GM23338 (cell line): Measurements from ENCODE around the gene WDR70. TPM values are rescaled to one million over a fixed set of nuclear protein-coding genes. Genes with fewer than 3 reads are reported as not detected.

ENCODE experiments used
- ATAC-seq: fragments of 200-7000 bp; cut with Tn5 transposase; 3 replicates; pipeline ENCODE4 v1.9.1; 2020
- DNase-seq: peaks from one replicate; pipeline ENCODE4 v3.0.0-alpha.2; 2015; ENCODE audit warnings: low spot score
- H2AFZ ChIP-seq: fragments of 200-600 bp; sonication (generic); 2 replicates; pipeline ENCODE4 v1.8.0; 2016; ENCODE audit warnings: antibody characterized with exemption, mild to moderate bottlenecking, moderate library complexity
- H3F3A ChIP-seq: fragments of 200-600 bp; sonication (generic); replicated peaks from 2 replicates; pipeline ENCODE4 v1.8.0; 2017; ENCODE audit warnings: antibody characterized with exemption, mixed run types, low read depth
- H3K27ac ChIP-seq: fragments of 200-600 bp; sonication (generic); 2 replicates; pipeline ENCODE4 v1.6.1; 2016; ENCODE audit warnings: low read depth
- H3K27me3 ChIP-seq: fragments of 200-600 bp; sonication (generic); 2 replicates; pipeline ENCODE4 v1.8.0; 2016; ENCODE audit warnings: mild to moderate bottlenecking, mixed run types, moderate library complexity; ENCODE audit not compliant: insufficient read depth
- H3K36me3 ChIP-seq: fragments of 200-600 bp; sonication (generic); 2 replicates; pipeline ENCODE4 v1.8.0; 2016; ENCODE audit warnings: mild to moderate bottlenecking; ENCODE audit not compliant: insufficient read depth
- H3K4me1 ChIP-seq: fragments of 200-600 bp; sonication (generic); 2 replicates; pipeline ENCODE4 v1.8.0; 2016; ENCODE audit warnings: mild to moderate bottlenecking, moderate library complexity; ENCODE audit not compliant: insufficient read depth
- H3K4me2 ChIP-seq: fragments of 200-600 bp; sonication (generic); 2 replicates; pipeline ENCODE4 v1.7.1; 2017; ENCODE audit warnings: mixed run types
- H3K4me3 ChIP-seq: fragments of 200-600 bp; sonication (generic); 2 replicates; pipeline ENCODE4 v1.6.1; 2016; ENCODE audit warnings: mixed run types
- H3K79me2 ChIP-seq: fragments of 200-600 bp; sonication (generic); replicated peaks from 2 replicates; pipeline ENCODE4 v1.8.0; 2017; ENCODE audit warnings: mild to moderate bottlenecking; ENCODE audit not compliant: insufficient read depth
- H3K9me2 ChIP-seq: fragments of 200-600 bp; sonication (generic); 2 replicates; pipeline ENCODE4 v1.8.0; 2017; ENCODE audit not compliant: insufficient read depth
- H4K20me1 ChIP-seq: fragments of 200-600 bp; sonication (generic); replicated peaks from 2 replicates; pipeline ENCODE4 v1.8.0; 2017; ENCODE audit warnings: mild to moderate bottlenecking; ENCODE audit not compliant: insufficient read depth
- H3K27ac Mint-ChIP-seq: 2 replicates; pipeline ENCODE4 v1.8.0; 2020; ENCODE audit warnings: inconsistent platforms, mild to moderate bottlenecking, moderate library complexity, mixed read lengths
- H3K27me3 Mint-ChIP-seq: 3 replicates; pipeline ENCODE4 v1.8.0; 2022; ENCODE audit warnings: low read depth, mild to moderate bottlenecking, moderate library complexity, mixed read lengths, inconsistent platforms; ENCODE audit not compliant: insufficient read depth, poor library complexity
- H3K36me3 Mint-ChIP-seq: 3 replicates; pipeline ENCODE4 v1.8.0; 2021; ENCODE audit warnings: low read depth, mild to moderate bottlenecking, inconsistent platforms, moderate library complexity, mixed read lengths
- H3K4me1 Mint-ChIP-seq: 3 replicates; pipeline ENCODE4 v1.8.0; 2020; ENCODE audit warnings: mild to moderate bottlenecking, inconsistent platforms, mixed read lengths
- H3K4me3 Mint-ChIP-seq: 3 replicates; pipeline ENCODE4 v1.8.0; 2021; ENCODE audit warnings: moderate library complexity, mild to moderate bottlenecking, inconsistent platforms, mixed read lengths
- H3K9me3 Mint-ChIP-seq: 3 replicates; pipeline ENCODE4 v1.8.0; 2020; ENCODE audit warnings: moderate library complexity, mild to moderate bottlenecking, inconsistent platforms, mixed read lengths
- CREB1 ChIP-seq: fragments of 250-450 bp; sonication (Bioruptor Pico); IDR thresholded peaks from 2 replicates; pipeline ENCODE4 v1.5.0; 2020; ENCODE audit warnings: low read depth, mild to moderate bottlenecking, moderate library complexity
- EZH2 ChIP-seq: fragments of 200-600 bp; sonication (generic); IDR thresholded peaks from one replicate; pipeline ENCODE4 v1.8.0; 2017; ENCODE audit warnings: antibody characterized with exemption, mild to moderate bottlenecking, low read depth; ENCODE audit not compliant: unreplicated experiment
- EZH2phosphoT487 ChIP-seq: fragments of 200-600 bp; sonication (generic); IDR thresholded peaks from one replicate; pipeline ENCODE4 v1.8.1; 2018; ENCODE audit warnings: antibody characterized with exemption; ENCODE audit not compliant: unreplicated experiment
- JUNB ChIP-seq: IDR thresholded peaks from one replicate; pipeline ENCODE4 v1.6.1; 2016; ENCODE audit warnings: antibody characterized with exemption; ENCODE audit not compliant: unreplicated experiment
- NANOG ChIP-seq: IDR thresholded peaks from 2 replicates; pipeline ENCODE4 v1.6.1; 2016; ENCODE audit warnings: antibody characterized with exemption, borderline replicate concordance
- POLR2AphosphoS5 ChIP-seq: IDR thresholded peaks from 2 replicates; pipeline ENCODE4 v1.6.1; 2016; ENCODE audit warnings: antibody characterized with exemption, low read depth
- STAT1 ChIP-seq: IDR thresholded peaks from one replicate; pipeline ENCODE4 v1.6.1; 2016; ENCODE audit warnings: antibody characterized with exemption; ENCODE audit not compliant: unreplicated experiment
- ZNF114 ChIP-seq: fragments of 250-450 bp; sonication (Bioruptor Pico); IDR thresholded peaks from 2 replicates; pipeline ENCODE4 v1.5.0; 2020; ENCODE audit warnings: mild to moderate bottlenecking, moderate library complexity
- ZNF331 ChIP-seq: fragments of 250-450 bp; sonication (Bioruptor Pico); IDR thresholded peaks from 2 replicates; pipeline ENCODE4 v1.5.0; 2020; ENCODE audit warnings: low read depth, mild to moderate bottlenecking, moderate library complexity
- ZNF462 ChIP-seq: fragments of 250-450 bp; sonication (Bioruptor Pico); IDR thresholded peaks from 2 replicates; pipeline ENCODE4 v1.5.0; 2020; ENCODE audit warnings: mild to moderate bottlenecking, moderate library complexity
- polyA plus RNA-seq: library from polyadenylated mRNA; unstranded; fragments of >200 nt; fragmentation: Nextera tagmentation; extraction: Ambion mirVana; gene quantifications from 2 replicates; pipeline ENCODE4 v1.2.1, GENCODE V29; 2016
- total RNA-seq: library from RNA; depleted of rRNA; stranded (reverse); fragments of >200 nt; shearing (Covaris generic); gene quantifications from 2 replicates; pipeline ENCODE4 v1.2.3, GENCODE V29; 2014
- TF ChIP-seq, protein P1 (sequence below), 2 experiments: fragments of 200-600 bp in 1 of 2; sonication (generic) in 1 of 2; conservative IDR thresholded peaks; 2 replicates each; pipeline versions ENCODE4 v1.5.1 to v1.6.1; 2016 to 2017; ENCODE audit warnings: antibody characterized with exemption in 2 of 2, low read depth in 2 of 2, mild to moderate bottlenecking in 2 of 2, moderate library complexity in 1 of 2
- TF ChIP-seq, protein P2 (sequence below): IDR thresholded peaks from one replicate; pipeline ENCODE4 v1.6.1; 2018; ENCODE audit warnings: antibody characterized with exemption; ENCODE audit not compliant: unreplicated experiment
- TF ChIP-seq, protein P3 (sequence below): IDR thresholded peaks from 2 replicates; pipeline ENCODE4 v1.6.1; 2016; ENCODE audit warnings: antibody characterized with exemption

WDR70 gene
- total and polyA plus RNA-seq, 2 experiments from 2014 or later: 34.9 to 86.7 TPM

DNA sequence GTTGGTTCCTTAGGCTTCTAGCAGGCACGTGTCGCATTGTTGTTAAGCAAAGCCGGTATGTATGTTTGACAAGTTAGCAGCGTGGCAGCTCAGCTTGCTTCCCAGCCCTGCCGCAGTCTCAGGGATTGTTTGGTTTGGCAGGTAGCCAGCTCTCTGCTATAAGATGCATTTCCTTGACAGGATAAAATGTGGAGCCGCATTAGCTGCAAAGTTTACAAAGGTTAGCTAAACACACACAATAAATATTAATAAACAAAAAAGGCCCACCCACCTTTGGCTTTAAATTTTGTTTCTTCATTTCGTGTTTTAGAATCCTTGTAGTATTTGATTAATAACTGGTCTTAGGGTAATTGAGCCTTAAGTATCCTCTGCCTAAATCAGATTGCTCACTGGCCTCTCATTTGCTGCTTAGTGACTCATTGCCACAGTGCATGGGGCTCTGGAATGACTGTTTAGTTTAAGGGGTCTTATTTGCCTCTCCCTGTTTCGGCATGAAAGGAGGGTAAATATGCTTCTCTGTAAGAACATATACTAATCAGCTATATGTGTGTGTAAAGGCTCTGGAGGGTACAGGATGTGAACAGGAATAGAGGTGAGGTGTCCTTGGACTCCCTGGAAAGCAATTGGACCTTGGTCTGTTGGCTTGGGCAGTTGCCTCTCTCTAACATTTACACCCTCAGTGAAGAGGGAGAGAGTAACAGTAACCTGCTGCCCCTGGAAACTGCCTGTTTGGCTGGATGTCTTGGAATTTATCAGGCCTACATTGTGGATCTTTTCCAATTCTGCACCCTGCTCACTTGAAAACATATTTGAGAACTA, 338.7 kb downstream of the WDR70 start:
- Mint-ChIP-seq H3K4me1 (peaks cover 24% of the 10 kb centered on the region), H3K4me3 (no peak overlapping the region), H3K27me3 (no peaks in the 10 kb centered on the region), H3K9me3 (no peaks in the 10 kb centered on the region), H3K36me3 (no peaks in the 10 kb centered on the region), H3K27ac (no peak overlapping the region; the same call in 1 of the 2 replicates)
- no peak for TF ChIP-seq JUNB
- TF ChIP-seq, protein P1, sequence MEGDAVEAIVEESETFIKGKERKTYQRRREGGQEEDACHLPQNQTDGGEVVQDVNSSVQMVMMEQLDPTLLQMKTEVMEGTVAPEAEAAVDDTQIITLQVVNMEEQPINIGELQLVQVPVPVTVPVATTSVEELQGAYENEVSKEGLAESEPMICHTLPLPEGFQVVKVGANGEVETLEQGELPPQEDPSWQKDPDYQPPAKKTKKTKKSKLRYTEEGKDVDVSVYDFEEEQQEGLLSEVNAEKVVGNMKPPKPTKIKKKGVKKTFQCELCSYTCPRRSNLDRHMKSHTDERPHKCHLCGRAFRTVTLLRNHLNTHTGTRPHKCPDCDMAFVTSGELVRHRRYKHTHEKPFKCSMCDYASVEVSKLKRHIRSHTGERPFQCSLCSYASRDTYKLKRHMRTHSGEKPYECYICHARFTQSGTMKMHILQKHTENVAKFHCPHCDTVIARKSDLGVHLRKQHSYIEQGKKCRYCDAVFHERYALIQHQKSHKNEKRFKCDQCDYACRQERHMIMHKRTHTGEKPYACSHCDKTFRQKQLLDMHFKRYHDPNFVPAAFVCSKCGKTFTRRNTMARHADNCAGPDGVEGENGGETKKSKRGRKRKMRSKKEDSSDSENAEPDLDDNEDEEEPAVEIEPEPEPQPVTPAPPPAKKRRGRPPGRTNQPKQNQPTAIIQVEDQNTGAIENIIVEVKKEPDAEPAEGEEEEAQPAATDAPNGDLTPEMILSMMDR (conservative IDR thresholded peaks at IDR 0.05; ENCODE audit: low read depth in 2 of 2): no peak
- no peak for TF ChIP-seq STAT1
- TF ChIP-seq ZNF462 (CRISPR knock-in tag): no peak
- TF ChIP-seq ZNF331 (CRISPR knock-in tag): no peak
- TF ChIP-seq CREB1 (CRISPR knock-in tag): no peak
- no peak for TF ChIP-seq EZH2phosphoT487
- TF ChIP-seq, protein P2, sequence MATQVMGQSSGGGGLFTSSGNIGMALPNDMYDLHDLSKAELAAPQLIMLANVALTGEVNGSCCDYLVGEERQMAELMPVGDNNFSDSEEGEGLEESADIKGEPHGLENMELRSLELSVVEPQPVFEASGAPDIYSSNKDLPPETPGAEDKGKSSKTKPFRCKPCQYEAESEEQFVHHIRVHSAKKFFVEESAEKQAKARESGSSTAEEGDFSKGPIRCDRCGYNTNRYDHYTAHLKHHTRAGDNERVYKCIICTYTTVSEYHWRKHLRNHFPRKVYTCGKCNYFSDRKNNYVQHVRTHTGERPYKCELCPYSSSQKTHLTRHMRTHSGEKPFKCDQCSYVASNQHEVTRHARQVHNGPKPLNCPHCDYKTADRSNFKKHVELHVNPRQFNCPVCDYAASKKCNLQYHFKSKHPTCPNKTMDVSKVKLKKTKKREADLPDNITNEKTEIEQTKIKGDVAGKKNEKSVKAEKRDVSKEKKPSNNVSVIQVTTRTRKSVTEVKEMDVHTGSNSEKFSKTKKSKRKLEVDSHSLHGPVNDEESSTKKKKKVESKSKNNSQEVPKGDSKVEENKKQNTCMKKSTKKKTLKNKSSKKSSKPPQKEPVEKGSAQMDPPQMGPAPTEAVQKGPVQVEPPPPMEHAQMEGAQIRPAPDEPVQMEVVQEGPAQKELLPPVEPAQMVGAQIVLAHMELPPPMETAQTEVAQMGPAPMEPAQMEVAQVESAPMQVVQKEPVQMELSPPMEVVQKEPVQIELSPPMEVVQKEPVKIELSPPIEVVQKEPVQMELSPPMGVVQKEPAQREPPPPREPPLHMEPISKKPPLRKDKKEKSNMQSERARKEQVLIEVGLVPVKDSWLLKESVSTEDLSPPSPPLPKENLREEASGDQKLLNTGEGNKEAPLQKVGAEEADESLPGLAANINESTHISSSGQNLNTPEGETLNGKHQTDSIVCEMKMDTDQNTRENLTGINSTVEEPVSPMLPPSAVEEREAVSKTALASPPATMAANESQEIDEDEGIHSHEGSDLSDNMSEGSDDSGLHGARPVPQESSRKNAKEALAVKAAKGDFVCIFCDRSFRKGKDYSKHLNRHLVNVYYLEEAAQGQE: no peak
- no peak for TF ChIP-seq POLR2AphosphoS5
- TF ChIP-seq, protein P3, sequence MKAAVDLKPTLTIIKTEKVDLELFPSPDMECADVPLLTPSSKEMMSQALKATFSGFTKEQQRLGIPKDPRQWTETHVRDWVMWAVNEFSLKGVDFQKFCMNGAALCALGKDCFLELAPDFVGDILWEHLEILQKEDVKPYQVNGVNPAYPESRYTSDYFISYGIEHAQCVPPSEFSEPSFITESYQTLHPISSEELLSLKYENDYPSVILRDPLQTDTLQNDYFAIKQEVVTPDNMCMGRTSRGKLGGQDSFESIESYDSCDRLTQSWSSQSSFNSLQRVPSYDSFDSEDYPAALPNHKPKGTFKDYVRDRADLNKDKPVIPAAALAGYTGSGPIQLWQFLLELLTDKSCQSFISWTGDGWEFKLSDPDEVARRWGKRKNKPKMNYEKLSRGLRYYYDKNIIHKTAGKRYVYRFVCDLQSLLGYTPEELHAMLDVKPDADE: no peak
- no peak for TF ChIP-seq EZH2
- TF ChIP-seq ZNF114 (CRISPR knock-in tag): no peak
- no peak for TF ChIP-seq NANOG
- no peaks in the 10 kb centered on the region for H4K20me1 ChIP-seq
- no peak overlapping the region for H3K27ac ChIP-seq
- H3K79me2 ChIP-seq: no peaks in the 10 kb centered on the region
- peaks cover 25% of the 10 kb centered on the region; the same call in 1 of the 2 replicates for H3K4me1 ChIP-seq
- ATAC-seq: peak; percentile 64; the same call in 1 of the 3 replicates
- H3K4me3 ChIP-seq: no peak overlapping the region
- no peaks in the 10 kb centered on the region for H3F3A ChIP-seq
- H3K4me2 ChIP-seq: no peak overlapping the region
- DNase-seq: no peak
- no peaks in the 10 kb centered on the region for H3K36me3 ChIP-seq
- H3K27me3 ChIP-seq: no peaks in the 10 kb centered on the region
- no peaks in the 10 kb centered on the region for H3K9me2 ChIP-seq
- no peak overlapping the region for H2AFZ ChIP-seq
